Activated CD4-positive, alpha-beta T cell treated with anti-CD3 and anti-CD28 coated beads, Interleukin-2, amount 10 ng/mL, durations not matched to agents 7 days and 5 days (primary cell): ENCODE measurements around the gene BLACAT1. TPM values are rescaled to one million over a fixed set of nuclear protein-coding genes. Genes with fewer than 3 reads are reported as not detected.
"Not testable (repeated sequence)": the region's sequence is repeated elsewhere in the genome, so short reads cannot be mapped to it uniquely, and the experiment has no call there.

Experiments used
- CTCF ChIA-PET: fragments of 350-600 bp; sonication (Branson Sonifier 250); formaldehyde crosslinking; loops from one replicate; lab custom pipeline; 2021; ENCODE audit warnings: antibody characterized with exemption; lab: Charles Lee
- POLR2A ChIA-PET: fragments of 350-600 bp; sonication (Branson Sonifier 250); formaldehyde crosslinking; loops from one replicate; lab custom pipeline; 2021; ENCODE audit warnings: antibody characterized with exemption; lab: Charles Lee
- DNase-seq: peaks from one replicate; pipeline ENCODE4 v3.0.0-alpha.2; 2020
- H3K27ac Mint-ChIP-seq: one replicate; pipeline ENCODE4 v1.8.0; 2021; ENCODE audit warnings: mild to moderate bottlenecking, moderate library complexity, mixed read lengths
- H3K27me3 Mint-ChIP-seq: one replicate; pipeline ENCODE4 v1.8.0; 2021; ENCODE audit warnings: mixed read lengths
- H3K36me3 Mint-ChIP-seq: one replicate; pipeline ENCODE4 v1.8.0; 2021; ENCODE audit warnings: low read depth, mixed read lengths
- H3K4me1 Mint-ChIP-seq: one replicate; pipeline ENCODE4 v1.8.0; 2021; ENCODE audit warnings: mixed read lengths
- H3K4me3 Mint-ChIP-seq: one replicate; pipeline ENCODE4 v1.8.0; 2021; ENCODE audit warnings: mild to moderate bottlenecking, moderate library complexity, mixed read lengths
- H3K9me3 Mint-ChIP-seq: one replicate; pipeline ENCODE4 v1.8.0; 2021; ENCODE audit warnings: mixed read lengths
- total RNA-seq, 2 experiments: library from RNA; stranded (reverse); gene quantifications; one replicate each; pipeline ENCODE4 v1.2.3, GENCODE V29; 2021

The BLACAT1 gene
- total RNA-seq, 2 experiments from 2014 or later = 0.20 to 0.23 TPM

- CTCF ChIA-PET = interaction anchor here (0.7 to 2.3 kb wide), 4 partner anchors 9 to 585 kb away, joined by 3 to 12 read pairs (median 6); no protein-coding TSS in a partner anchor
- Mint-ChIP-seq H3K27me3 (peaks cover 25% of the 10 kb centered on the region), H3K4me1 (peaks cover 9% of the 10 kb centered on the region), H3K27ac (no peak overlapping the region), H3K9me3 (no peaks in the 10 kb centered on the region), H3K4me3 (no peak overlapping the region), H3K36me3 (no peaks in the 10 kb centered on the region)
- POLR2A ChIA-PET = no interaction called here
- no peak for DNase-seq
Observed at GRCh38 chr1:205494115-205494514, 38.3 kb upstream of the BLACAT1 start.

GRCh38 chr1:205493241-205494085, 37.6 kb upstream of the BLACAT1 start:
- DNase-seq = no peak
- H3K4me1 Mint-ChIP-seq = peaks cover 9% of the 10 kb centered on the region
- no peaks in the 10 kb centered on the region for H3K9me3 Mint-ChIP-seq
- no peaks in the 10 kb centered on the region for H3K36me3 Mint-ChIP-seq
- CTCF ChIA-PET = interaction anchor here (0.7 to 2.3 kb wide), 5 partner anchors 9 to 585 kb away, joined by 3 to 12 read pairs (median 8); no protein-coding TSS in a partner anchor
- H3K27me3 Mint-ChIP-seq = peaks cover 29% of the 10 kb centered on the region
- no peak overlapping the region for H3K4me3 Mint-ChIP-seq
- POLR2A ChIA-PET = no interaction called here
- H3K27ac Mint-ChIP-seq = no peak overlapping the region

GRCh38 chr1:205492774-205493173, 36.9 kb upstream of the BLACAT1 start:
- ChIA-PET CTCF (interaction anchor here (1.2 to 2.3 kb wide), 4 partner anchors 8 to 139 kb away, joined by 4 to 12 read pairs (median 10); no protein-coding TSS in a partner anchor), POLR2A (no interaction called here)
- no peak overlapping the region for H3K27ac Mint-ChIP-seq
- H3K9me3 Mint-ChIP-seq = no peaks in the 10 kb centered on the region
- peaks cover 33% of the 10 kb centered on the region for H3K27me3 Mint-ChIP-seq
- no peak overlapping the region for H3K4me3 Mint-ChIP-seq
- H3K4me1 Mint-ChIP-seq = peaks cover 9% of the 10 kb centered on the region
- no peaks in the 10 kb centered on the region for H3K36me3 Mint-ChIP-seq
- no peak for DNase-seq

GRCh38 chr1:205492201-205492667, 36.4 kb upstream of the BLACAT1 start:
- Mint-ChIP-seq H3K27ac (no peak overlapping the region), H3K9me3 (no peaks in the 10 kb centered on the region), H3K4me3 (no peak overlapping the region), H3K4me1 (peaks cover 9% of the 10 kb centered on the region), H3K27me3 (peaks cover 33% of the 10 kb centered on the region), H3K36me3 (no peaks in the 10 kb centered on the region)
- ChIA-PET CTCF (interaction anchor here (1.2 to 2.3 kb wide), 3 partner anchors 32 to 138 kb away, joined by 4 to 11 read pairs (median 8); no protein-coding TSS in a partner anchor), POLR2A (no interaction called here)
- no peak for DNase-seq

GRCh38 chr1:205491794-205492193, 35.9 kb upstream of the BLACAT1 start:
- Mint-ChIP-seq H3K4me3 (no peak overlapping the region), H3K27me3 (peaks cover 33% of the 10 kb centered on the region), H3K27ac (no peak overlapping the region), H3K4me1 (peaks cover 9% of the 10 kb centered on the region), H3K36me3 (no peaks in the 10 kb centered on the region), H3K9me3 (no peaks in the 10 kb centered on the region)
- DNase-seq = no peak
- ChIA-PET CTCF (interaction anchor here (2.3 kb wide), 2 partner anchors 32 to 95 kb away, joined by 8 to 11 read pairs; no protein-coding TSS in a partner anchor), POLR2A (no interaction called here)

GRCh38 chr1:205488074-205488723, 32.4 kb upstream of the BLACAT1 start:
- Mint-ChIP-seq H3K27ac (no peak overlapping the region), H3K36me3 (no peaks in the 10 kb centered on the region), H3K27me3 (peaks cover 44% of the 10 kb centered on the region), H3K4me1 (peaks cover 9% of the 10 kb centered on the region), H3K9me3 (no peaks in the 10 kb centered on the region), H3K4me3 (no peak overlapping the region)
- peak; percentile 54 for DNase-seq
- POLR2A ChIA-PET = no interaction called here
- CTCF ChIA-PET = interaction anchor here (0.9 to 6.5 kb wide), 12 partner anchors 9 to 153 kb away, joined by 3 to 42 read pairs (median 4); no protein-coding TSS in a partner anchor

GRCh38 chr1:205486258-205486657, 30.4 kb upstream of the BLACAT1 start:
- ChIA-PET POLR2A (no interaction called here), CTCF (interaction anchor here (0.6 to 6.5 kb wide), 10 partner anchors 10 to 217 kb away, joined by 3 to 42 read pairs (median 6); no protein-coding TSS in a partner anchor)
- Mint-ChIP-seq H3K4me3 (no peak overlapping the region), H3K9me3 (no peaks in the 10 kb centered on the region), H3K27me3 (peaks cover 50% of the 10 kb centered on the region), H3K4me1 (peaks cover 13% of the 10 kb centered on the region), H3K36me3 (no peaks in the 10 kb centered on the region), H3K27ac (no peak overlapping the region)
- no peak for DNase-seq

GRCh38 chr1:205484985-205485967, 29.4 kb upstream of the BLACAT1 start:
- ChIA-PET CTCF (interaction anchor here (0.6 to 6.5 kb wide), 32 partner anchors 8 to 1755 kb away, joined by 3 to 42 read pairs (median 3); partner anchors contain the start of gene ELK4), POLR2A (no interaction called here)
- Mint-ChIP-seq H3K4me3 (no peak overlapping the region), H3K27me3 (peaks cover 57% of the 10 kb centered on the region), H3K4me1 (peaks cover 20% of the 10 kb centered on the region), H3K9me3 (no peaks in the 10 kb centered on the region), H3K27ac (no peak overlapping the region), H3K36me3 (no peaks in the 10 kb centered on the region)
- DNase-seq = peak; percentile 71

- no peak overlapping the region for H3K4me3 Mint-ChIP-seq
- POLR2A ChIA-PET = no interaction called here
- no peak overlapping the region for H3K27ac Mint-ChIP-seq
- CTCF ChIA-PET = interaction anchor here (0.8 kb wide), 1 partner anchor 86 kb away, joined by 3 read pairs; no protein-coding TSS in a partner anchor
- no peaks in the 10 kb centered on the region for H3K36me3 Mint-ChIP-seq
- peaks cover 50% of the 10 kb centered on the region for H3K27me3 Mint-ChIP-seq
- DNase-seq = no peak
- H3K4me1 Mint-ChIP-seq = peaks cover 20% of the 10 kb centered on the region
- no peaks in the 10 kb centered on the region for H3K9me3 Mint-ChIP-seq
Observed at GRCh38 chr1:205483372-205483771, 27.5 kb upstream of the BLACAT1 start.

- H3K9me3 Mint-ChIP-seq, H3K4me3 Mint-ChIP-seq, H3K27ac Mint-ChIP-seq, POLR2A ChIA-PET, H3K36me3 Mint-ChIP-seq, DNase-seq: not testable (repeated sequence)
- H3K4me1 Mint-ChIP-seq = peaks cover 20% of the 10 kb centered on the region
- H3K27me3 Mint-ChIP-seq = peaks cover 47% of the 10 kb centered on the region
- CTCF ChIA-PET = interaction anchor here (0.8 kb wide), 1 partner anchor 85 kb away, joined by 3 read pairs; no protein-coding TSS in a partner anchor
Observed at GRCh38 chr1:205482587-205482986, 26.7 kb upstream of the BLACAT1 start.

GRCh38 chr1:205481629-205482151, 25.8 kb upstream of the BLACAT1 start:
- no peak for DNase-seq
- peaks cover 47% of the 10 kb centered on the region for H3K27me3 Mint-ChIP-seq
- no peak overlapping the region for H3K27ac Mint-ChIP-seq
- H3K4me3 Mint-ChIP-seq = no peak overlapping the region
- H3K36me3 Mint-ChIP-seq = no peaks in the 10 kb centered on the region
- ChIA-PET POLR2A (no interaction called here), CTCF (no interaction called here)
- H3K9me3 Mint-ChIP-seq = peaks cover 2% of the 10 kb centered on the region
- H3K4me1 Mint-ChIP-seq = peaks cover 20% of the 10 kb centered on the region
